Kidney (tissue), 14 donors: ENCODE data around the gene IFI27L2. TPM values are rescaled to one million over a fixed set of nuclear protein-coding genes. Genes with fewer than 3 reads are reported as not detected.

Experiments used
- DNase-seq, 5 donors: peaks; one replicate each; pipeline ENCODE4 v3.0.0-alpha.2; 2013 to 2020
- FAIRE-seq: peaks from 2 replicates; lab custom pipeline; 2012; peaks lifted over from hg19 to GRCh38; lab: Jason Lieb, UNC
- H3K27ac ChIP-seq, 2 donors: one replicate each; pipeline ENCODE4 v1.7.0; 2013; ENCODE audit warnings: low read depth in 2 of 2, low read length in 2 of 2, inconsistent platforms in 1 of 2
- H3K27me3 ChIP-seq: one replicate; pipeline ENCODE4 v1.7.1; 2013; ENCODE audit warnings: low read length, inconsistent platforms; ENCODE audit not compliant: control insufficient read depth, insufficient read depth
- H3K36me3 ChIP-seq, 3 donors: one replicate each; pipeline versions ENCODE4 v1.7.0 to v1.7.1; 2013; ENCODE audit warnings: low read length in 3 of 3, control low read depth in 1 of 3, inconsistent platforms in 1 of 3; ENCODE audit not compliant: insufficient read depth in 3 of 3, control insufficient read depth in 2 of 3
- H3K4me1 ChIP-seq, 3 donors: one replicate each; pipeline versions ENCODE4 v1.7.0 to v1.7.1; 2013; ENCODE audit warnings: low read length in 3 of 3, inconsistent platforms in 1 of 3, low read depth in 1 of 3; ENCODE audit not compliant: control insufficient read depth in 2 of 3, insufficient read depth in 2 of 3
- H3K4me3 ChIP-seq, 3 donors: one replicate each; pipeline versions ENCODE4 v1.7.0 to v1.8.1; 2013; ENCODE audit warnings: low read length in 3 of 3, control low read depth in 1 of 3, inconsistent platforms in 1 of 3
- H3K9ac ChIP-seq, 3 donors: one replicate each; pipeline versions ENCODE4 v1.7.0 to v1.7.1; 2013; ENCODE audit warnings: low read length in 3 of 3, control low read depth in 1 of 3, inconsistent platforms in 1 of 3
- H3K9me3 ChIP-seq, 3 donors: one replicate each; pipeline versions ENCODE4 v1.7.0 to v1.7.1; 2013; ENCODE audit warnings: low read length in 3 of 3, control low read depth in 1 of 3, inconsistent platforms in 1 of 3; ENCODE audit not compliant: control insufficient read depth in 2 of 3, insufficient read depth in 1 of 3
- intact Hi-C: fragments of 100-400 bp; cut with DNase I; formaldehyde crosslinking; loops from one replicate; pipeline ENCODE4 v1.11.1; 2022
- polyA plus RNA-seq: library from polyadenylated mRNA; stranded (reverse); fragments of 350-450 nt; fragmentation: Illumina TruSeq; extraction: RNeasy Lipid Tissue Mini Kit (QIAGEN cat#74804); gene quantifications from one replicate; pipeline ENCODE4 v1.2.3, GENCODE V29; 2014; ENCODE audit warnings: low read depth, low replicate concordance; ENCODE audit not compliant: insufficient read depth
- total RNA-seq: library from RNA; stranded (reverse); fragmentation: NEBNext Ultra II Directional; extraction: Animal tissue kit (Norgen Biotek cat#: 25700); gene quantifications from one replicate; pipeline ENCODE4 v1.2.1, GENCODE V29; 2021
- TF ChIP-seq, protein P1 (sequence below): IDR thresholded peaks from 3 replicates; pipeline ENCODE4 v1.5.1; 2012; ENCODE audit warnings: mild to moderate bottlenecking, moderate library complexity, borderline replicate concordance; ENCODE audit not compliant: insufficient read depth; ENCODE audit errors: extremely low read depth
- donor health status: control.
- donor health status: control.
- donor health status: control.
- donor health status: control.
- donor health status: control.
- donor health status: DM: yes; HTN: yes; CAD: no.
- donor health status: Normal renal cell carcinoma (clear cell type).

IFI27L2 gene
- total and polyA plus RNA-seq, 2 donors from 2014 or later = 28.2 to 223 TPM

DNA sequence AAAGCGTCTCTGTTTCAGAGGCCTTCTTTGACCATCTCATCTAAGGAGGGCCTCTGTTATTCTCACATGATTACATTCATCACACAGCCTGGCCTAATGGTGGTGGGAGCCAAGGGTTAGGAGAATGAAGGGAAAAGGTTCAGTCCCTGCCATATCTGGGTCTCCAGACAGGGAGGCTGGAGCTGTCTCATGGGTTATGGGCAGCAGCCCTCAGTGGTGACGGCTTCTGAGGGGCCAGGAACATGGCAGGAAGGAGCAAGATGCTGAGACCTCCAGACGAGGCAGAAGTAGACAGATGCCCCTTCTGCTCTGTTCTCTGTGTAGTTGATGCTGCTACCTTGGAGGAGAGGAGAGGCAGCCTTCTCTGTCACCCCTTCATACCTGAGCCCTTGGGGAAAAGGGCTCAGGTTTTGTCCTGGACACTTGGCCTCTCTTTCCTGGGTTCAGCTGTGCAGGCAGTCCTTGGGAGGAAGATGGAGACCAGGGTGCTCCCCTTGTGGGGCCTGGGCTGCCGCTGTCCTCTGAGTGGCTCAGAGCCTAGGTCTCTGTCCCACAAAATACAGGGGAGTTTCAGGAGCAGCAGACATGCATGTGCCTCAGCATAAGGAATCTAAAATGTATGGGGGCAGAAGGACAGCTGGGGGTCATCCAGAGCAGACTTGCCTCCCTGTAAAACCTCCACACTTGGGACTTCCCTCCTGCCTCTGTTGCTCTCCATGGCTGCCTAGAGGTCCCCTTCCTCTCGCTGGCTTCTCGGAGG is 3.6 kb downstream of the IFI27L2 start:
- intact Hi-C loops = no loop called here
- DNase-seq = peak in 2 of 5 donors; percentile 5 to 11
- H3K36me3 ChIP-seq = no peaks in the 10 kb centered on the region
- no peak overlapping the region for H3K9ac ChIP-seq
- no peak overlapping the region for H3K4me3 ChIP-seq
- no peak for FAIRE-seq
- H3K4me1 ChIP-seq = peaks cover 0 to 8% (median 0%) of the 10 kb centered on the region in 3 donors
- H3K27ac ChIP-seq = no peak overlapping the region
- TF ChIP-seq, protein P1, sequence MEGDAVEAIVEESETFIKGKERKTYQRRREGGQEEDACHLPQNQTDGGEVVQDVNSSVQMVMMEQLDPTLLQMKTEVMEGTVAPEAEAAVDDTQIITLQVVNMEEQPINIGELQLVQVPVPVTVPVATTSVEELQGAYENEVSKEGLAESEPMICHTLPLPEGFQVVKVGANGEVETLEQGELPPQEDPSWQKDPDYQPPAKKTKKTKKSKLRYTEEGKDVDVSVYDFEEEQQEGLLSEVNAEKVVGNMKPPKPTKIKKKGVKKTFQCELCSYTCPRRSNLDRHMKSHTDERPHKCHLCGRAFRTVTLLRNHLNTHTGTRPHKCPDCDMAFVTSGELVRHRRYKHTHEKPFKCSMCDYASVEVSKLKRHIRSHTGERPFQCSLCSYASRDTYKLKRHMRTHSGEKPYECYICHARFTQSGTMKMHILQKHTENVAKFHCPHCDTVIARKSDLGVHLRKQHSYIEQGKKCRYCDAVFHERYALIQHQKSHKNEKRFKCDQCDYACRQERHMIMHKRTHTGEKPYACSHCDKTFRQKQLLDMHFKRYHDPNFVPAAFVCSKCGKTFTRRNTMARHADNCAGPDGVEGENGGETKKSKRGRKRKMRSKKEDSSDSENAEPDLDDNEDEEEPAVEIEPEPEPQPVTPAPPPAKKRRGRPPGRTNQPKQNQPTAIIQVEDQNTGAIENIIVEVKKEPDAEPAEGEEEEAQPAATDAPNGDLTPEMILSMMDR = no peak
- no peaks in the 10 kb centered on the region for H3K9me3 ChIP-seq
- no peaks in the 10 kb centered on the region for H3K27me3 ChIP-seq

- FAIRE-seq (no peak), DNase-seq (peak in 2 of 5 donors; percentile 3 to 13)
- Histone ChIP-seq H3K4me3 (no peak overlapping the region), H3K9ac (no peak overlapping the region), H3K4me1 (peaks cover 0 to 8% (median 0%) of the 10 kb centered on the region in 3 donors), H3K36me3 (no peaks in the 10 kb centered on the region), H3K27me3 (no peaks in the 10 kb centered on the region), H3K9me3 (peaks cover 0 to 6% (median 0%) of the 10 kb centered on the region in 3 donors), H3K27ac (no peak overlapping the region)
- TF ChIP-seq, protein P1 = no peak
- intact Hi-C loops = no loop called here
These were observed 4.6 kb downstream of the IFI27L2 start for GRCh38 chr14:94124582-94125377.

- peak in 1 of 5 donors; percentile 13 for DNase-seq
- TF ChIP-seq, protein P1 = no peak
- intact Hi-C loops = no loop called here
- Histone ChIP-seq H3K4me3 (no peak overlapping the region), H3K27ac (no peak overlapping the region), H3K4me1 (peaks cover 0 to 4% (median 0%) of the 10 kb centered on the region in 3 donors), H3K27me3 (no peaks in the 10 kb centered on the region), H3K36me3 (no peaks in the 10 kb centered on the region), H3K9ac (no peak overlapping the region), H3K9me3 (peaks cover 0 to 13% (median 0%) of the 10 kb centered on the region in 3 donors)
- no peak for FAIRE-seq
These were observed 5.5 kb downstream of the IFI27L2 start for GRCh38 chr14:94123868-94124267.
